B cell (primary cell): ENCODE measurements around the gene PIP4K2A. TPM values are rescaled to one million over a fixed set of nuclear protein-coding genes. Genes with fewer than 3 reads are reported as not detected.

ENCODE experiments used
- ATAC-seq: fragments of 200-7000 bp; cut with Tn5 transposase; one replicate; pipeline ENCODE4 v1.10.0; 2021; ENCODE audit warnings: low read depth, mild to moderate bottlenecking, moderate number of reproducible peaks, moderate library complexity
- CTCF ChIA-PET: fragments of 350-600 bp; sonication (Branson Sonifier 250); formaldehyde crosslinking; loops from one replicate; lab custom pipeline; 2021; ENCODE audit warnings: antibody characterized with exemption, inconsistent platforms; lab: Charles Lee
- POLR2A ChIA-PET: fragments of 350-600 bp; sonication (Branson Sonifier 250); formaldehyde crosslinking; loops from one replicate; lab custom pipeline; 2021; ENCODE audit warnings: antibody characterized with exemption; lab: Charles Lee
- DNase-seq: peaks from one replicate; pipeline ENCODE4 v3.0.0; 2013
- H2AFZ ChIP-seq: 2 replicates; pipeline ENCODE4 v1.6.1; 2012; ENCODE audit warnings: mild to moderate bottlenecking, low read depth, low read length; ENCODE audit not compliant: insufficient read depth, poor library complexity, severe bottlenecking
- H3K27ac ChIP-seq, 2 donors: 1 replicate in 1 of 2; 2 replicates in 1 of 2; pipeline ENCODE4 v1.5.1; 2012 to 2013; ENCODE audit warnings: low read length in 2 of 2, mild to moderate bottlenecking in 2 of 2, moderate library complexity in 1 of 2
- H3K27me3 ChIP-seq, 4 experiments: fragments of 200-600 bp in 1 of 4; sonication (generic) in 1 of 4; replicated peaks in 1 of 4; 1 replicate in 2 of 4; 2 replicates in 2 of 4; pipeline versions ENCODE4 v1.6.1 to v1.7.0; 2013 to 2016; ENCODE audit warnings: low read length in 3 of 4, mild to moderate bottlenecking in 2 of 4, mixed read lengths in 1 of 4, moderate library complexity in 1 of 4; ENCODE audit not compliant: insufficient read depth in 4 of 4, control insufficient read depth in 3 of 4; ENCODE audit errors: control extremely low read depth in 1 of 4
- H3K36me3 ChIP-seq, 2 experiments: replicated peaks in 1 of 2; 1 replicate in 1 of 2; 2 replicates in 1 of 2; pipeline versions ENCODE4 v1.6.1 to v1.7.1; 2013; ENCODE audit warnings: low read length in 1 of 2; ENCODE audit not compliant: insufficient read depth in 2 of 2, control insufficient read depth in 1 of 2; ENCODE audit errors: control extremely low read depth in 1 of 2, extremely low read depth in 1 of 2
- H3K4me1 ChIP-seq, 2 donors: fragments of 200-600 bp in 1 of 2; sonication (generic) in 1 of 2; 1 replicate in 1 of 2; 2 replicates in 1 of 2; pipeline versions ENCODE4 v1.5.1 to v1.6.1; 2013 to 2017; ENCODE audit warnings: low read length in 2 of 2; ENCODE audit not compliant: control insufficient read depth in 2 of 2, insufficient read depth in 2 of 2
- H3K4me2 ChIP-seq: replicated peaks from 2 replicates; pipeline ENCODE3; 2012; ENCODE audit warnings: mild to moderate bottlenecking, low read depth, low read length; ENCODE audit not compliant: poor library complexity, severe bottlenecking
- H3K4me3 ChIP-seq, 5 experiments: fragments of 200-600 bp in 1 of 5; sonication (generic) in 1 of 5; 1 replicate in 3 of 5; 2 replicates in 2 of 5; pipeline versions ENCODE4 v1.5.1 to v1.7.0; 2011 to 2016; ENCODE audit warnings: low read length in 4 of 5, mild to moderate bottlenecking in 4 of 5, low read depth in 2 of 5, control low read depth in 1 of 5, moderate library complexity in 1 of 5; ENCODE audit not compliant: insufficient read depth in 1 of 5; ENCODE audit errors: control extremely low read depth in 1 of 5, extremely low read depth in 1 of 5
- H3K79me2 ChIP-seq: fragments of 200-600 bp; sonication (generic); one replicate; pipeline ENCODE4 v1.6.0; 2016; ENCODE audit warnings: low read length; ENCODE audit not compliant: control insufficient read depth, insufficient read depth
- H3K9ac ChIP-seq: fragments of 200-600 bp; sonication (generic); 2 replicates; pipeline ENCODE4 v1.6.1; 2017; ENCODE audit warnings: mild to moderate bottlenecking, low read length, moderate library complexity
- H3K9me3 ChIP-seq, 3 donors: one replicate each; pipeline versions ENCODE4 v1.6.1 to v1.7.1; 2013; ENCODE audit warnings: low read length in 2 of 3; ENCODE audit not compliant: control insufficient read depth in 2 of 3, insufficient read depth in 1 of 3; ENCODE audit errors: control extremely low read depth in 1 of 3
- H4K20me1 ChIP-seq: 2 replicates; pipeline ENCODE4 v1.6.0; 2012; ENCODE audit warnings: mild to moderate bottlenecking, low read length; ENCODE audit not compliant: insufficient read depth, control insufficient read depth, poor library complexity, severe bottlenecking
- H3K27ac Mint-ChIP-seq: one replicate; pipeline ENCODE4 v1.8.0; 2021; ENCODE audit warnings: mixed read lengths
- H3K27me3 Mint-ChIP-seq: one replicate; pipeline ENCODE4 v1.8.0; 2021; ENCODE audit warnings: mixed read lengths
- H3K4me1 Mint-ChIP-seq: one replicate; pipeline ENCODE4 v1.8.0; 2021; ENCODE audit warnings: mixed read lengths
- H3K4me3 Mint-ChIP-seq: one replicate; pipeline ENCODE4 v1.8.0; 2021; ENCODE audit warnings: mixed read lengths
- H3K9me3 Mint-ChIP-seq: one replicate; pipeline ENCODE4 v1.8.0; 2022; ENCODE audit warnings: mixed read lengths; ENCODE audit not compliant: insufficient read depth
- EZH2 ChIP-seq: IDR thresholded peaks from 2 replicates; pipeline ENCODE4 v1.6.1; 2012; ENCODE audit warnings: borderline replicate concordance, low read depth, mild to moderate bottlenecking, moderate library complexity, low read length; ENCODE audit not compliant: insufficient read depth, poor library complexity, severe bottlenecking
- WGBS: methylation state at CpG from one replicate; pipeline ENCODE4 v1.1.5; 2013; ENCODE audit warnings: missing lambda C conversion rate; ENCODE audit not compliant: insufficient coverage; 5-methylcytosine and 5-hydroxymethylcytosine counted together
- intact Hi-C: fragments of 100-400 bp; cut with micrococcal nuclease; formaldehyde crosslinking; loops from one replicate; pipeline ENCODE4 v1.10.0; 2022
- polyA plus RNA-seq: library from polyadenylated mRNA; depleted of rRNA; stranded (reverse); fragments of >200 nt; gene quantifications from 2 replicates; pipeline ENCODE4 v1.2.3, GENCODE V29; 2012
- total RNA-seq, 2 donors: library from RNA; stranded (reverse); fragments of 120-200 nt in 1 of 2; gene quantifications; 1 replicate in 1 of 2; 2 replicates in 1 of 2; pipeline versions ENCODE4 v1.2.3 to v1.2.4, GENCODE V29; 2013 to 2022
- TF ChIP-seq, protein P1 (sequence below): fragments of 200-600 bp; IDR thresholded peaks from one replicate; pipeline ENCODE4 v1.8.0; 2022; ENCODE audit warnings: antibody characterized with exemption, mild to moderate bottlenecking

Gene PIP4K2A
- total and polyA plus RNA-seq, 2 donors (not counting 1 experiment from before 2014, with no cell fraction given) = 21.8 to 103 TPM

DNA sequence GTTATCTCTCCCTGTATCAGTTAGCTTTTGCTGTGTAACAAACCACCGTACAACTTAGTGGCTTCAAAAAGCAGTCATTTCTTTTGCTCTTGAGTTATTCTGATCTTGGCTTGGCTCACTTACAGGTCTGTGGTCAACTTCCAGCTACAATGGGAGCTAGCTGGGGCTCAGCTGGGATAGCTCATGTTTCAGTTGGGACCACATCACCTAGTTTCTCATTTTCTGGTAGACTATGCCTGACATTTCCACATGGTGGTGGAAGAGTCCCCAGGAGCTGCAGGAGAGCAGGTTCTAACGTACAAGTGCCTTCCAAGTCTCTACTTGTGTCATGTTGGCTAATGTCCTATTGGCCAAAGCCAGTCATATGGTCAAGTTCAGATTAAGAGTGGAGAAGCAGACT, 25.8 kb upstream of the PIP4K2A start:
- WGBS = 100% methylated on average over 2 of the region's 2 CpGs
- Histone ChIP-seq H3K27me3 (no peaks in the 10 kb centered on the region), H2AFZ (no peak overlapping the region), H3K36me3 (no peaks in the 10 kb centered on the region), H3K4me2 (no peak overlapping the region), H3K27ac (no peak overlapping the region), H4K20me1 (no peaks in the 10 kb centered on the region), H3K4me1 (peaks cover 21 to 25% of the 10 kb centered on the region in 2 donors), H3K9ac (no peak overlapping the region), H3K9me3 (no peaks in the 10 kb centered on the region), H3K79me2 (peaks cover 2% of the 10 kb centered on the region), H3K4me3 (no peak overlapping the region)
- ATAC-seq = no peak
- Mint-ChIP-seq H3K27ac (no peak overlapping the region), H3K9me3 (no peaks in the 10 kb centered on the region), H3K4me3 (no peak overlapping the region), H3K4me1 (peaks cover 21% of the 10 kb centered on the region), H3K27me3 (no peaks in the 10 kb centered on the region)
- no peak for TF ChIP-seq EZH2
- TF ChIP-seq, protein P1, sequence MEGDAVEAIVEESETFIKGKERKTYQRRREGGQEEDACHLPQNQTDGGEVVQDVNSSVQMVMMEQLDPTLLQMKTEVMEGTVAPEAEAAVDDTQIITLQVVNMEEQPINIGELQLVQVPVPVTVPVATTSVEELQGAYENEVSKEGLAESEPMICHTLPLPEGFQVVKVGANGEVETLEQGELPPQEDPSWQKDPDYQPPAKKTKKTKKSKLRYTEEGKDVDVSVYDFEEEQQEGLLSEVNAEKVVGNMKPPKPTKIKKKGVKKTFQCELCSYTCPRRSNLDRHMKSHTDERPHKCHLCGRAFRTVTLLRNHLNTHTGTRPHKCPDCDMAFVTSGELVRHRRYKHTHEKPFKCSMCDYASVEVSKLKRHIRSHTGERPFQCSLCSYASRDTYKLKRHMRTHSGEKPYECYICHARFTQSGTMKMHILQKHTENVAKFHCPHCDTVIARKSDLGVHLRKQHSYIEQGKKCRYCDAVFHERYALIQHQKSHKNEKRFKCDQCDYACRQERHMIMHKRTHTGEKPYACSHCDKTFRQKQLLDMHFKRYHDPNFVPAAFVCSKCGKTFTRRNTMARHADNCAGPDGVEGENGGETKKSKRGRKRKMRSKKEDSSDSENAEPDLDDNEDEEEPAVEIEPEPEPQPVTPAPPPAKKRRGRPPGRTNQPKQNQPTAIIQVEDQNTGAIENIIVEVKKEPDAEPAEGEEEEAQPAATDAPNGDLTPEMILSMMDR = no peak
- ChIA-PET POLR2A (no interaction called here), CTCF (interaction anchor here (0.6 to 1.2 kb wide), 2 partner anchors 20 to 166 kb away, joined by 3 read pairs; no protein-coding TSS in a partner anchor)
- intact Hi-C loops = loop anchor here (5.0 kb wide), 1 partner anchor 37 kb away; no protein-coding TSS in a partner anchor
- no peak for DNase-seq

DNA sequence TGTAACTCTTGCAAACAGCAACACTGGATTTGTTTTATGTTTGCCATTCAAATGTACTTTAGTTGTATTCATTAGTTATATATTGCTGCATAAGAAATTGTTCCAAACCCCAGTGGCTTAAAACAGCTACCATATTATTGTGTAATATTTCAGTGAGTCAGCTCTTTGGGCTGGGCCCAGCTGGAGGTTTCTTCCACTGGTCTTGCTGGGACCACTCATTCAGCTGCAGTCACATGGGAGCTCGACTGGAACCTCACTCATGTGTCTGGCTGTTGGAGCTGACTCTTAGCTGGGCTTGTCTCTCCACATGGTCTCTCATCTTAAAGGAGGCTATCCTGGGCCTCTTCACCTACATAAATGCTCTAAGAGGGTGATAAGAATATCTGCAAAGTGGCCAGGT, 23.2 kb upstream of the PIP4K2A start:
- Histone ChIP-seq H3K9me3 (no peaks in the 10 kb centered on the region), H3K4me1 (peaks cover 8 to 9% of the 10 kb centered on the region in 2 donors), H3K27me3 (peaks cover 0 to 3% (median 0%) of the 10 kb centered on the region in 4 experiments), H3K79me2 (no peaks in the 10 kb centered on the region), H3K27ac (no peak overlapping the region), H3K4me3 (no peak overlapping the region), H2AFZ (no peak overlapping the region), H3K9ac (no peak overlapping the region), H4K20me1 (no peaks in the 10 kb centered on the region), H3K36me3 (no peaks in the 10 kb centered on the region), H3K4me2 (no peak overlapping the region)
- ChIA-PET CTCF (no interaction called here), POLR2A (interaction anchor here (1.0 kb wide), 1 partner anchor 14 kb away, joined by 3 read pairs; no protein-coding TSS in a partner anchor)
- H3K4me3 Mint-ChIP-seq = no peak overlapping the region
- WGBS = 100% methylated on average over 1 of the region's 1 CpG
- TF ChIP-seq, protein P1 = no peak
- no peak for TF ChIP-seq EZH2
- no peak overlapping the region for H3K27ac Mint-ChIP-seq
- H3K9me3 Mint-ChIP-seq = no peaks in the 10 kb centered on the region
- DNase-seq = no peak
- no peak for ATAC-seq
- peaks cover 8% of the 10 kb centered on the region for H3K4me1 Mint-ChIP-seq
- H3K27me3 Mint-ChIP-seq = peaks cover 3% of the 10 kb centered on the region
- intact Hi-C loops = no loop called here
